Cerebellar nuclear complex (tissue), 1 donor: ENCODE measurements around the gene OR6F1.
"Not testable (repeated sequence)": the region's sequence is repeated elsewhere in the genome, so short reads cannot be mapped to it uniquely, and the experiment has no call there.

Experiments
- DNase-seq, 2 experiments: peaks; one replicate each; lab custom pipeline; 2025; lab: John Stamatoyannopoulos, UW

OR6F1 gene

DNA sequence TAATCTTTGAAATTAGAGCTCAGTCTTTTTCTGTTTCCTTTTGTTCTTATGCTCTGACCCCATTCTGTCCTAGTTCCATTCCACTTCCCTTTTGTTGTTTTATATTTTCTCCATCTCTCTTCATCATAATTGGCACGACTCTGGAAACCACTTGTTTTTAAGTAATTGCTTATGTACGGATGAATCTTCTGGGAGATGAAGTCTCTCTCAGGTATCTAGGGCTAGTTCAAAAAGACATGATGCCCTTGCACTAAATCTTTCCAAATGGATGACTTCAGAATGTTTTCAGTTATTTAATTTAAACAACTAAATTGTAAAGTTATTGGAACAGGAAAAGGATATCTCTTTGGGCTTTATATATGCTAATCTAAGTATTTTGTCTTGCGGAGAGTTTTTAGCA, at the start of gene OR6F1:
Gene OR6F1, minus strand, starts transcription at position 101 of the 400 bp plus-strand sequence. CDS start 3,891 bp downstream, outside the sequence.
- no peak for DNase-seq

DNA sequence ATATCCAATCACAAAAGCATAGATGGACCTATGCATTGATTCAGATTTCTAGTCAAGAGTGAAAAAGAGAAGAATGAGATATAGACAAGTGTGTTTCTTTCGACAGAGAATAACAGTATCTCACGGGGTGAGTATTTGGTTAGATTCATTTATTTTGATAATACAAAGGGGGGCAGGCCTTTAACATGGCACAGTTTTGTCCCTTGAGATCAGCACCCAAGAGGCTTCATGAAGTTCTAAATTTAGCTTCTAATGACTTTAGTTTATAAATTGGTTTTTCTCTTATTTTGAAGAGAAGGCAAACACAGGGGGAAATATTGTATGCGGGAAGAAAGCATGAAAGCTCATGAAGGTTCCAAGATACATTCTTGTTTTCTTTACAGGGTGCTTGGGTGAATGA, 44.0 kb upstream of the OR6F1 start, which contains the start of gene OR1C1:
Gene OR1C1, minus strand, starts transcription at position 101 of the 400 bp plus-strand sequence. CDS start 2,150 bp downstream, outside the sequence.
- no peak for DNase-seq

- DNase-seq: not testable (repeated sequence)
These were observed 37.9 kb upstream of the OR6F1 start for GRCh38 chr1:247754311-247754710.

- no peak for DNase-seq
These were observed 33.4 kb upstream of the OR6F1 start for GRCh38 chr1:247749870-247750269.

GRCh38 chr1:247748041-247748440, 31.6 kb upstream of the OR6F1 start, which contains the start of gene OR14A2:
Gene OR14A2 (minus strand): TSS chr1:247748141.
- DNase-seq: no peak

- no peak for DNase-seq
These were observed 31.2 kb upstream of the OR6F1 start for GRCh38 chr1:247747616-247748015.

DNA sequence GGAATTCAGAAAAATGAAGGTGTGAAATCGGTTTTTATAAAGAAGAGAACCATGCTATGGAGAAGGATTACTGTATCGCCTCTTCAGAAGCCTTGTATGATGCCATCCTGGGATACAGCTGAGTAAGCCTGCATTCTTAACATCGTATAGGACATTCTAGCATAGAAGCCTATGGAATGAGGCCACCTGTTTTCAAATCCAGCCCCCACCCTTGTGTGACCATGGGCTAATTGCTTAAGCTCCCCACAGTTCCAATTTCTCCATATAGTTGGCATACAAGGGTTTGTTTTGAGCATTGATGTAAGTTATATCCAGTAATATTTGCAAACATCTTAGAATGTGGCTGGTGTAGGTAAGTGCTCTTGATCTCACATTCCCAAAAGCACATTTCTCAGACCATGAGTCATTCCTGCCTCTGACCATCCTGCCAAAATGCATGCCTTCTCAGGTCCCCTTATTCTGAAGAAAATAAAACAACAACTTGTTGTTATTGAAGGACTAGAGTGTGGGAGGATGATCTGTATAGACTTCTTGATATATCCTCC, 30.0 kb upstream of the OR6F1 start:
- no peak for DNase-seq

DNA sequence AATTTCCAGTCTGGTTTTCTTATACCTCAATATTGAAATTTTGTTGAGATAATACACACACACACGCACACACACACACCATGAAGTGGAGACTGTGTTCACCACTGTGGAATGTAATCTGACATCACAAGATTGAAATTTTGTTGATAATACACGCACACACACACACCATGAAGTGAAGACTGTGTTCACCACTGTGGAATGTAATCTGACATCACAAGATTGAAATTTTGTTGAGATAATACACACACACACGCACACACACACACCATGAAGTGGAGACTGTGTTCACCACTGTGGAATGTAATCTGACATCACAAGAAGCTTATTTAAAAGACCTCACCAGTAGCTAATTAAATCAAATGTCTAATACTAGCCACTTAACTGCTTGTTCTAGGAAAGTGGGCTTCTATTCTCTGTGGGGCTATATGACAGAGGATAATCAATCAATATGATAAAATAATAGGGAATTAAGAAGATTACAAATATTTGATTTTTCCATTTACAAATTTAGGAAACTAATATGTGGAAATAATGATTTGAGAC, 25.8 kb upstream of the OR6F1 start:
- DNase-seq: not testable (repeated sequence)

DNA sequence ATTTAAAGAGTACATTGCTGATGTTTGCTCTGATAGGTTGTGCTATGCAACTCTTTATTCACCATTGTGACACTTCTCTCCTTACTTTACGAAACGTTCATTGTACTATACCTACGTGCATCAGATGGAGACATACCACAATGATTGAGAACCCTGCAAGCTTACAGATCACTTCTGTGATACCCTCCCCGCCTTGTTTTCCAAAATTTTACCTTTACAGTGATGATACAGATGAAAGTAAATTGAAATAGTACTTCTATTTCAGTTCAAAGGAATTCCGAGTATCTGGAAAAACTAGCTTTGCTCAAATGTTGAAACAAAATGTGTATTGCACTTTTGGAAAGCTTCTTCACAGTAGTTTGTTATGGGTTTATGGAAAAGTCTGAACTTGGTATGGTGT, 25.3 kb upstream of the OR6F1 start:
- DNase-seq: no peak

- DNase-seq: no peak
These were observed 24.3 kb upstream of the OR6F1 start for GRCh38 chr1:247740721-247741120.

GRCh38 chr1:247738315-247738714, 21.9 kb upstream of the OR6F1 start, which contains the start of gene OR14K1:
Gene OR14K1 (plus strand): TSS chr1:247738615. CDS start chr1:247738615, 0 bp downstream.
- no peak for DNase-seq

DNA sequence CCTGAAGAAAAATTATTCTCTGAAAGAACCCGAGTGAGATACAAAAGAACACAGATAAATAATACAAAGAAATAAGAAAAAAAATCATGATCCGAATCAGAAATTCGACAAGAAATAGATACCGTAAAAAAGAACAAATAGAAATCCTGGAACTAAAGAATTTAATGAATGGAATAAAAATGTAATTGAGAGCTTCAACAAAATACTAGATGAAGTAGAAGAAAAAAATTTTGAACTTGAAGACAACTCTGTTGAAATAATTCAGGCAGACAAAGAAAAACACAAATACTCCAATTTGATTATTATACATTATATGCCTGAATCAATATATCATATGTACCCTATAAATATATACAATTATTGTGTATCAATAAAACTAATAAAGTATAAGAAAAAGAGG, 4.8 kb upstream of the OR6F1 start:
- no peak for DNase-seq

DNA sequence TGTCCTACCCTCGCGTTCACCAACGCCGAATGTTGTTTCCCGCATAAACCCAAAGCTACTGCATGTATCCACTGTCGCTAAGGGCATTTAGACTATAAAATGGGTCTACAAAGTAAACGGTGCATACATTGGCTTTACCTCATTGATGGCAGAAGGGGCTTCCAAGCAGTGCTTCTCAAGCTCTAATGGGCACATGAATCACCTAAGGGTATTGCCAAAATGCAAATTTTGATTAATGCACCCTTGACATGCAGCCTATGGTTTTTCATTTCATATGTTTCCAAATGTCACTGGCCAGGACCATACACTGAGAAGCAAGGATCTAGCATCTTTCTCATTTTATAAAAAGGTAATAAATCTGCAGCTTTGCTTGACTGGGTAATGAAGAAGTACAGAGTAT, 2.7 kb downstream of the OR6F1 start:
- DNase-seq: no peak

- DNase-seq: not testable (repeated sequence)
These were observed 5.8 kb downstream of the OR6F1 start for GRCh38 chr1:247710681-247711080.

DNA sequence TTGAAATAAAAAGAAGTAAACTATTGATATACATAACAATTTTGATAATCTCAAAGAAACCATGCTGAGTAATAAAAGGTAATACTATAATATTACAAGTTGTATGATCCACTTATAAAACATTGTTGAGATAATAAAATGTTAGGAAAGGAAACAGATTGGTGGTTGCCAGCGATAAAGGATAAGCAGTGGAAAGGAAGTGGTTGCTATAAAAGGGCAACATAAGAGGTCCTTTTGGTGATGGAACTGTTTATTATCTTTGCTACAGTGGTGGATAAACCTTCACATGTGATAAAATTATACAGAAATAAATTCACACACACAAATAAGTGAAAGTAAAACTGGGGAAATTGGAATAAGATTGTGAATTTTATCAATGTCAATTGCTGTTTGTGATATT, 15.1 kb downstream of the OR6F1 start:
- no peak for DNase-seq

DNA sequence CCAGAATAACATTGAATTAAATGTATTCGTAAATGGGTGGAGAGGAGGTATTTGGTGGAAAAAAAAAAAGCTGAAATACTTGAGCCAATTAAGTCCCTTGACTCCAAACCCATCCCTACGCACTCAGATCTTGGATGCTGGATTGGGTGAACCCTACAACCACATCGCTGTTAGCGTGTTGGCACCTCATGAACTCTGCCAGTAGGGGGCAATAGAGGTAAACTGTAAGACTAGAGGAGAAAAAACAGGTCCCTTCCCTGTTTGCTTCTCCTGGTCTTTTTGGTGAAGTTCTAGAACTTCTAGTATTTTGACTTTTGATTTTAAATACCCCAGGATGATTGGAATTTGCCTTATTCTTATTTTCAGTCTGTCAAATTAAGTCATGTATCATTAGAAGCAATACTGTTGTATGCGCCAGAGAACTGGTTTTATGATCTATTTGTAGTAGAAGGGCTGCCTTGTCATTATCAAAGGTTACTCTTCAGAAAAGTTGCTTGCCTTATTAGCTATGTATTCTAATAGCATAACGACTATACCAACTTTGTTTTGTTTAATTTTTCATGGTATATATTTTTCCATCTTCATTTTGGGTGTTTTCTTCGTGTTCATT, 35.1 kb downstream of the OR6F1 start:
- DNase-seq: no peak

- DNase-seq: no peak
These were observed 36.3 kb downstream of the OR6F1 start for GRCh38 chr1:247680171-247680570.

- DNase-seq: no peak
These were observed 36.8 kb downstream of the OR6F1 start, which contains the start of gene OR13G1 for GRCh38 chr1:247679639-247680038. Gene OR13G1 (minus strand): TSS chr1:247679739. CDS start chr1:247673041, 6,698 bp downstream.

DNA sequence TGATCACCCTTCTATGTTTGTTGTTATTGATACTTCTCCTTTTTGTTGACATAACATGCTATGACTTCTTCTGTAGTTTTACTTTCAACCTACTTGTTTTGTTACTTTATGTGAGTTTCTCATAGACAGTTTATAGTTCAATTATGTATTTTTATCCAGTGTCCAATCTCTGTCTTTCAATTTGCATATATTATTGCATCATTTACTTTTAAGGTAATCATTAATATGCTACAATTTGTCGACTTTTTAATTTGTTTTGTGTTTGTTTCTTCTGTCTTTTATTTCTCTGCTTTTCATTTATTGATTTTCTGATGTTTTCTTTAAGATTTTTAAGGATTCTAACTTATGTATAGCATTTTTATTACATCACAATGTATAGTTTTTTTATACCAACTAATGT, 47.2 kb downstream of the OR6F1 start:
- DNase-seq: no peak
